Endothelial cell of umbilical vein (primary cell): ENCODE data around the gene STN1. TPM values are rescaled to one million over a fixed set of nuclear protein-coding genes. Genes with fewer than 3 reads are reported as not detected.

Source experiments
- BruUV-seq: library from RNA; stranded (reverse); fragments of 400-500 nt; replicated peaks from 2 replicates; lab custom pipeline; 2021; lab: Mats Ljungman, UMichigan
- CTCF ChIA-PET: fragments of 300-600, 350-600 bp; sonication (Branson Sonifier 250); formaldehyde crosslinking; loops from one replicate; lab custom pipeline; 2021; ENCODE audit warnings: antibody characterized with exemption, inconsistent platforms; lab: Charles Lee
- POLR2A ChIA-PET: fragments of 300-600, 350-600 bp; sonication (Branson Sonifier 250); formaldehyde crosslinking; loops from one replicate; lab custom pipeline; 2021; ENCODE audit warnings: antibody characterized with exemption, inconsistent platforms; lab: Charles Lee
- DNase-seq: peaks from one replicate; pipeline ENCODE4 v3.0.0-alpha.2; 2011; ENCODE audit warnings: low read depth, low spot score
- FAIRE-seq: peaks from 2 replicates; lab custom pipeline; 2011; peaks lifted over from hg19 to GRCh38; lab: Jason Lieb, UNC
- H2AFZ ChIP-seq: 2 replicates; pipeline ENCODE4 v1.6.0; 2012; ENCODE audit warnings: low read depth, low read length, control low read depth, inconsistent platforms
- H3K27ac ChIP-seq: 2 replicates; pipeline ENCODE4 v1.5.1; 2011; ENCODE audit warnings: low read depth, mild to moderate bottlenecking, control low read depth, low read length, moderate library complexity; ENCODE audit not compliant: insufficient read depth
- H3K27me3 ChIP-seq, 2 experiments: 2 replicates each; pipeline versions ENCODE4 v1.6.0 to v1.6.1; 2011; ENCODE audit warnings: low read length in 2 of 2, mixed read lengths in 1 of 2; ENCODE audit not compliant: control insufficient read depth in 2 of 2, insufficient read depth in 2 of 2
- H3K36me3 ChIP-seq, 2 experiments: 2 replicates in 1 of 2; 3 replicates in 1 of 2; pipeline ENCODE4 v1.5.1; 2011; ENCODE audit warnings: low read length in 2 of 2, mild to moderate bottlenecking in 1 of 2, moderate library complexity in 1 of 2; ENCODE audit not compliant: control insufficient read depth in 2 of 2, insufficient read depth in 2 of 2; ENCODE audit errors: extremely low read depth in 1 of 2
- H3K4me1 ChIP-seq: 3 replicates; pipeline ENCODE4 v1.5.1; 2011; ENCODE audit warnings: mild to moderate bottlenecking, low read length; ENCODE audit not compliant: control insufficient read depth, insufficient read depth; ENCODE audit errors: extremely low read depth
- H3K4me2 ChIP-seq: 2 replicates; pipeline ENCODE4 v1.6.1; 2011; ENCODE audit warnings: low read length, control low read depth, mixed read lengths; ENCODE audit not compliant: insufficient read depth
- H3K4me3 ChIP-seq, 3 experiments: fragments of 200-600 bp in 1 of 3; sonication (generic), shearing (Covaris generic) in 1 of 3; replicated peaks in 1 of 3; 2 replicates each; pipeline ENCODE4 v1.5.1; 2011 to 2016; ENCODE audit warnings: control low read depth in 3 of 3, low read length in 3 of 3, mild to moderate bottlenecking in 2 of 3, inconsistent platforms in 1 of 3, low read depth in 1 of 3, moderate library complexity in 1 of 3; ENCODE audit not compliant: insufficient read depth in 1 of 3
- H3K79me2 ChIP-seq: 2 replicates; pipeline ENCODE4 v1.6.0; 2012; ENCODE audit warnings: low read length, inconsistent platforms; ENCODE audit not compliant: control insufficient read depth, insufficient read depth
- H3K9ac ChIP-seq: replicated peaks from 2 replicates; pipeline ENCODE3; 2011; ENCODE audit warnings: low read length, control low read depth; ENCODE audit not compliant: insufficient read depth; ENCODE audit errors: extremely low read depth
- H3K9me1 ChIP-seq: replicated peaks from 3 replicates; pipeline ENCODE4 v1.6.0; 2011; ENCODE audit warnings: mild to moderate bottlenecking, low read length; ENCODE audit not compliant: control insufficient read depth, insufficient read depth; ENCODE audit errors: extremely low read depth
- H3K9me3 ChIP-seq: replicated peaks from 2 replicates; pipeline ENCODE4 v1.5.1; 2012; ENCODE audit warnings: low read length, inconsistent platforms; ENCODE audit not compliant: control insufficient read depth, insufficient read depth
- H4K20me1 ChIP-seq: replicated peaks from 2 replicates; pipeline ENCODE3; 2011; ENCODE audit warnings: mild to moderate bottlenecking, low read length; ENCODE audit not compliant: control insufficient read depth, insufficient read depth; ENCODE audit errors: extremely low read depth
- CTCF ChIP-seq, 2 donors: IDR thresholded peaks; 1 replicate in 1 of 2; 2 replicates in 1 of 2; pipeline ENCODE4 v1.5.1; 2011; ENCODE audit warnings: low read length in 2 of 2, mild to moderate bottlenecking in 2 of 2, moderate library complexity in 2 of 2, control low read depth in 1 of 2, inconsistent platforms in 1 of 2, low read depth in 1 of 2; ENCODE audit not compliant: insufficient read depth in 1 of 2; ENCODE audit errors: extremely low read depth in 1 of 2
- EZH2 ChIP-seq: IDR thresholded peaks from 2 replicates; pipeline ENCODE4 v1.6.1; 2012; ENCODE audit warnings: borderline replicate concordance, low read depth, mild to moderate bottlenecking, moderate library complexity, low read length, inconsistent platforms; ENCODE audit not compliant: severe bottlenecking
- FOS ChIP-seq: IDR thresholded peaks from 2 replicates; pipeline ENCODE4 v1.6.1; 2011; ENCODE audit warnings: mild to moderate bottlenecking, low read length, moderate library complexity, borderline replicate concordance; ENCODE audit not compliant: insufficient read depth
- GATA2 ChIP-seq: IDR thresholded peaks from 2 replicates; pipeline ENCODE4 v1.7.0; 2011; ENCODE audit warnings: low read depth, mild to moderate bottlenecking, moderate library complexity, mixed read lengths, low read length; ENCODE audit not compliant: insufficient read length, insufficient read depth
- JUN ChIP-seq: IDR thresholded peaks from 2 replicates; pipeline ENCODE4 v1.6.1; 2011; ENCODE audit warnings: borderline replicate concordance, low read depth; ENCODE audit not compliant: insufficient read length, insufficient read depth
- MAX ChIP-seq: IDR thresholded peaks from 2 replicates; pipeline ENCODE4 v1.6.1; 2011; ENCODE audit not compliant: insufficient read depth, insufficient read length
- MYC ChIP-seq: IDR thresholded peaks from one replicate; pipeline ENCODE4 v1.6.1; 2011; ENCODE audit warnings: mild to moderate bottlenecking, low read depth, low read length
- POLR2A ChIP-seq: IDR thresholded peaks from 2 replicates; pipeline ENCODE4 v1.6.1; 2012; ENCODE audit warnings: low read depth, mild to moderate bottlenecking, control low read depth, low read length
- POLR2AphosphoS5 ChIP-seq: IDR thresholded peaks from 2 replicates; pipeline ENCODE4 v1.6.1; 2012; ENCODE audit warnings: low read depth, mild to moderate bottlenecking, control low read depth, low read length, moderate library complexity; ENCODE audit not compliant: insufficient read depth
- dilution Hi-C: fragments of 300-500 bp; cut with MboI; formaldehyde crosslinking; loops from one replicate; pipeline ENCODE4 v1.15.0; 2019; ENCODE audit warnings: low sequenced_read_pairs; ENCODE audit not compliant: extremely low pct_ligation_motif_present
- intact Hi-C: fragments of 100-400 bp; cut with micrococcal nuclease; formaldehyde crosslinking; loops from one replicate; pipeline ENCODE4 v1.10.0; 2022
- polyA plus RNA-seq, 4 experiments: library from polyadenylated mRNA; depleted of rRNA in 3 of 4; stranded (reverse) in 3 of 4; unstranded in 1 of 4; fragments of >200 nt; gene quantifications; 2 replicates each; pipeline versions ENCODE4 v1.2.1 to v1.2.3, GENCODE V29; 2011 to 2012; ENCODE audit warnings: missing spikeins in 1 of 4
- total RNA-seq: library from RNA; stranded (reverse); gene quantifications from 2 replicates; pipeline ENCODE4 v1.2.3, GENCODE V29; 2021

Gene STN1
- total and polyA plus RNA-seq, 2 donors (not counting 3 experiments of a cell fraction or from before 2014, with no cell fraction given) = 10.8 to 15.3 TPM

- FAIRE-seq (no peak), DNase-seq (no peak)
- no TSS peak for BruUV-seq
- peak overlapping the region; percentile 22 to 61 (median 38) for H3K4me3 ChIP-seq
- ChIA-PET POLR2A (no interaction called here), CTCF (interaction anchor here (0.9 to 8.0 kb wide), 12 partner anchors 8 to 158 kb away, joined by 3 to 102 read pairs (median 6); no protein-coding TSS in a partner anchor)
- H3K9me3 ChIP-seq = no peaks in the 10 kb centered on the region
- H3K9me1 ChIP-seq = no peaks in the 10 kb centered on the region
- H3K4me1 ChIP-seq = peaks cover 27% of the 10 kb centered on the region
- H3K36me3 ChIP-seq = no peaks in the 10 kb centered on the region
- no peak for TF ChIP-seq EZH2
- TF ChIP-seq MAX = no peak
- no peak for TF ChIP-seq JUN
- no peak for TF ChIP-seq MYC
- no peak for TF ChIP-seq POLR2A
- peak overlapping the region; percentile 39 for H3K4me2 ChIP-seq
- no peak overlapping the region for H3K27ac ChIP-seq
- intact Hi-C loops (loop anchor here (2.0 kb wide), 1 partner anchor 43 kb away; no protein-coding TSS in a partner anchor), dilution Hi-C loops (loop anchor here (25.0 kb wide), 1 partner anchor 144 kb away; no protein-coding TSS in a partner anchor)
- no peaks in the 10 kb centered on the region for H4K20me1 ChIP-seq
- H3K79me2 ChIP-seq = peaks cover 8% of the 10 kb centered on the region
- H3K27me3 ChIP-seq = no peaks in the 10 kb centered on the region
- H2AFZ ChIP-seq = peak overlapping the region; percentile 75
- no peak overlapping the region for H3K9ac ChIP-seq
Measured at GRCh38 chr10:103855852-103856796, 61.9 kb downstream of the STN1 start.

- H3K9ac ChIP-seq = peak within 1 kb of the TSS; percentile 44
- H3K27ac ChIP-seq = no peak within 1 kb of the TSS
- peak within 1 kb of the TSS; percentile 77 for H2AFZ ChIP-seq
- H3K9me1 ChIP-seq = no peaks in the 10 kb centered on the region
- intact Hi-C loops (loop anchor here (2.0 kb wide), 1 partner anchor 43 kb away; no protein-coding TSS in a partner anchor), dilution Hi-C loops (loop anchor here (25.0 kb wide), 1 partner anchor 143 kb away; no protein-coding TSS in a partner anchor)
- H3K79me2 ChIP-seq = peaks cover 8% of the 10 kb centered on the region
- ChIA-PET CTCF (interaction anchor here (0.9 to 8.0 kb wide), 16 partner anchors 12 to 157 kb away, joined by 3 to 102 read pairs (median 4); no protein-coding TSS in a partner anchor), POLR2A (no interaction called here)
- H3K4me2 ChIP-seq = peak within 1 kb of the TSS; percentile 81
- H3K4me1 ChIP-seq = peaks cover 32% of the 10 kb centered on the region
- no TSS peak for BruUV-seq
- H3K36me3 ChIP-seq = no peaks in the 10 kb centered on the region
- FAIRE-seq (no peak), DNase-seq (peak; percentile 33)
- no peaks in the 10 kb centered on the region for H3K27me3 ChIP-seq
- H4K20me1 ChIP-seq = no peaks in the 10 kb centered on the region
- no peak for TF ChIP-seq MYC
- TF ChIP-seq CTCF (IDR thresholded peaks at IDR 0.05; ENCODE audit: extremely low read depth in 1 of 2, insufficient read depth in 1 of 2, low read depth in 1 of 2, low read length in 2 of 2) = no peak
- no peak for TF ChIP-seq MAX
- no peak for TF ChIP-seq POLR2A
- TF ChIP-seq FOS = no peak
- TF ChIP-seq POLR2AphosphoS5 = no peak
- no peak for TF ChIP-seq JUN
- TF ChIP-seq GATA2 = no peak
- TF ChIP-seq EZH2 = no peak
- no peaks in the 10 kb centered on the region for H3K9me3 ChIP-seq
- H3K4me3 ChIP-seq = peak within 1 kb of the TSS; percentile 54 to 79 (median 61)
Measured at GRCh38 chr10:103855424-103855823, 62.6 kb downstream of the STN1 start, which contains the start of gene SH3PXD2A. TSS of gene SH3PXD2A (minus strand) at chr10:103855576. CDS start at chr10:103855266, 310 bp downstream.
